Small intestine (tissue), 7 donors: ENCODE data around the gene PRDM1. TPM values are rescaled to one million over a fixed set of nuclear protein-coding genes. Genes with fewer than 3 reads are reported as not detected.

Source experiments
- DNase-seq, 2 donors: peaks; one replicate each; pipeline versions ENCODE4 v3.0.0 to v3.0.0-alpha.2; 2013
- FAIRE-seq: peaks from 2 replicates; lab custom pipeline; 2012; peaks lifted over from hg19 to GRCh38; lab: Jason Lieb, UNC
- H3K27ac ChIP-seq, 3 donors: one replicate each; pipeline ENCODE4 v1.5.1; 2013; ENCODE audit warnings: low read length in 2 of 3, mild to moderate bottlenecking in 2 of 3, control low read depth in 1 of 3, inconsistent platforms in 1 of 3, low read depth in 1 of 3, moderate library complexity in 1 of 3
- H3K27me3 ChIP-seq, 3 donors: one replicate each; pipeline ENCODE4 v1.6.1; 2013; ENCODE audit warnings: low read length in 3 of 3, inconsistent platforms in 1 of 3; ENCODE audit not compliant: control insufficient read depth in 3 of 3, insufficient read depth in 3 of 3
- H3K36me3 ChIP-seq, 3 donors: one replicate each; pipeline ENCODE4 v1.6.1; 2013; ENCODE audit warnings: low read length in 3 of 3, inconsistent platforms in 1 of 3, low read depth in 1 of 3, mild to moderate bottlenecking in 1 of 3, moderate library complexity in 1 of 3; ENCODE audit not compliant: control insufficient read depth in 3 of 3, insufficient read depth in 2 of 3
- H3K4me1 ChIP-seq, 3 donors: one replicate each; pipeline ENCODE4 v1.6.1; 2013; ENCODE audit warnings: low read length in 2 of 3, inconsistent platforms in 1 of 3, low read depth in 1 of 3, mild to moderate bottlenecking in 1 of 3, moderate library complexity in 1 of 3; ENCODE audit not compliant: control insufficient read depth in 3 of 3, insufficient read depth in 2 of 3
- H3K4me3 ChIP-seq, 3 donors: one replicate each; pipeline ENCODE4 v1.5.1; 2013; ENCODE audit warnings: low read length in 3 of 3, control low read depth in 1 of 3, inconsistent platforms in 1 of 3, low read depth in 1 of 3, mild to moderate bottlenecking in 1 of 3, moderate library complexity in 1 of 3
- H3K9me3 ChIP-seq, 2 donors: one replicate each; pipeline ENCODE4 v1.6.1; 2013; ENCODE audit warnings: low read depth in 1 of 2, low read length in 1 of 2; ENCODE audit not compliant: control insufficient read depth in 2 of 2, insufficient read depth in 1 of 2
- WGBS, 3 donors: extraction: QIAGEN DNeasy Blood & Tissue Kit; methylation state at CpG; one replicate each; pipeline ENCODE4 v1.1.7; 2013; 5-methylcytosine and 5-hydroxymethylcytosine counted together
- polyA plus RNA-seq, 4 donors: library from polyadenylated mRNA; stranded (reverse) in 3 of 4; unstranded in 1 of 4; fragments of 200-250 nt in 3 of 4; fragments of 120-200 nt in 1 of 4; gene quantifications; one replicate each; pipeline versions ENCODE4 v1.2.1 to v1.2.3, GENCODE V29; 2013
- donor health status: healthy with polysubstance abuse.
- donor health status: control.
- donor health status: control.
- donor health status: Bipolar disorder and iron deficiency.
- donor health status: healthy.

Gene PRDM1
- polyA plus RNA-seq, 4 donors = 0.67 to 78.6 (median 2.8) TPM

- Histone ChIP-seq H3K27ac (no peak overlapping the region), H3K4me1 (peaks cover 2 to 11% (median 7%) of the 10 kb centered on the region in 3 donors), H3K4me3 (no peak overlapping the region), H3K36me3 (peaks cover 13 to 52% (median 18%) of the 10 kb centered on the region in 3 donors), H3K27me3 (no peaks in the 10 kb centered on the region), H3K9me3 (no peaks in the 10 kb centered on the region)
- 94 to 95% (median 94%) methylated on average over 6 of the region's 6 CpGs for WGBS, 3 donors
- DNase-seq (no peak), FAIRE-seq (no peak)
Observed at GRCh38 chr6:106108129-106108528, 22.0 kb downstream of the PRDM1 start.

GRCh38 chr6:106109029-106109428 lies 22.9 kb downstream of the PRDM1 start:
- Histone ChIP-seq H3K27me3 (no peaks in the 10 kb centered on the region), H3K4me1 (peaks cover 2 to 8% (median 7%) of the 10 kb centered on the region in 3 donors), H3K9me3 (no peaks in the 10 kb centered on the region), H3K36me3 (peaks cover 13 to 44% (median 18%) of the 10 kb centered on the region in 3 donors), H3K27ac (no peak overlapping the region), H3K4me3 (no peak overlapping the region)
- DNase-seq = no peak
- WGBS, 3 donors = 83 to 93% (median 91%) methylated on average over 3 of the region's 3 CpGs
- no peak for FAIRE-seq

GRCh38 chr6:106110164-106110826 lies 24.2 kb downstream of the PRDM1 start:
- Histone ChIP-seq H3K27ac (no peak overlapping the region), H3K4me3 (no peak overlapping the region), H3K9me3 (no peaks in the 10 kb centered on the region), H3K36me3 (peaks cover 4 to 35% (median 17%) of the 10 kb centered on the region in 3 donors), H3K4me1 (peaks cover 2 to 8% (median 7%) of the 10 kb centered on the region in 3 donors), H3K27me3 (no peaks in the 10 kb centered on the region)
- DNase-seq (peak in 1 of 2 donors; percentile 64), FAIRE-seq (no peak)
- WGBS, 3 donors = 56 to 75% (median 71%) methylated on average over 10 of the region's 10 CpGs

GRCh38 chr6:106112433-106112832 lies 26.3 kb downstream of the PRDM1 start:
- DNase-seq = no peak
- Histone ChIP-seq H3K9me3 (no peaks in the 10 kb centered on the region), H3K4me1 (peaks cover 2 to 7% (median 3%) of the 10 kb centered on the region in 3 donors), H3K27ac (no peak overlapping the region), H3K36me3 (peaks cover 0 to 13% (median 3%) of the 10 kb centered on the region in 3 donors), H3K27me3 (no peaks in the 10 kb centered on the region), H3K4me3 (no peak overlapping the region)
- no peak for FAIRE-seq
- 53 to 84% (median 58%) methylated on average over 2 of the region's 2 CpGs for WGBS, 3 donors

- 80 to 89% (median 85%) methylated on average over 10 of the region's 10 CpGs for WGBS, 3 donors
- Histone ChIP-seq H3K27me3 (no peaks in the 10 kb centered on the region), H3K27ac (no peak overlapping the region), H3K4me1 (peaks cover 2 to 7% (median 3%) of the 10 kb centered on the region in 3 donors), H3K36me3 (peaks cover 0 to 9% (median 0%) of the 10 kb centered on the region in 3 donors), H3K4me3 (no peak overlapping the region), H3K9me3 (no peaks in the 10 kb centered on the region)
- no peak for DNase-seq
- FAIRE-seq = no peak
Observed at GRCh38 chr6:106113256-106113959, 27.3 kb downstream of the PRDM1 start.

- FAIRE-seq (no peak), DNase-seq (no peak)
- H3K36me3 ChIP-seq = peaks cover 0 to 9% (median 0%) of the 10 kb centered on the region in 3 donors
- no peaks in the 10 kb centered on the region for H3K9me3 ChIP-seq
- H3K27me3 ChIP-seq = no peaks in the 10 kb centered on the region
- H3K4me1 ChIP-seq = peaks cover 2 to 7% (median 3%) of the 10 kb centered on the region in 3 donors
- no peak overlapping the region for H3K27ac ChIP-seq
- WGBS, 3 donors = 73 to 86% (median 78%) methylated on average over 9 of the region's 9 CpGs
- no peak overlapping the region for H3K4me3 ChIP-seq
Observed at GRCh38 chr6:106114492-106114891, 28.4 kb downstream of the PRDM1 start.

GRCh38 chr6:106115286-106115685 lies 29.1 kb downstream of the PRDM1 start:
- no peak for DNase-seq
- Histone ChIP-seq H3K27me3 (no peaks in the 10 kb centered on the region), H3K4me1 (peaks cover 2 to 7% (median 3%) of the 10 kb centered on the region in 3 donors), H3K9me3 (no peaks in the 10 kb centered on the region), H3K36me3 (peaks cover 0 to 4% (median 0%) of the 10 kb centered on the region in 3 donors), H3K4me3 (no peak overlapping the region), H3K27ac (no peak overlapping the region)
- no peak for FAIRE-seq
- WGBS, 3 donors = 63 to 80% (median 67%) methylated on average over 5 of the region's 5 CpGs

GRCh38 chr6:106116125-106116832 lies 30.1 kb downstream of the PRDM1 start:
- H3K27ac ChIP-seq = no peak overlapping the region
- no peaks in the 10 kb centered on the region for H3K9me3 ChIP-seq
- H3K4me1 ChIP-seq = peaks cover 0 to 6% (median 0%) of the 10 kb centered on the region in 3 donors
- H3K36me3 ChIP-seq = no peaks in the 10 kb centered on the region
- WGBS, 3 donors = 83 to 85% (median 85%) methylated on average over 6 of the region's 6 CpGs
- FAIRE-seq = no peak
- no peaks in the 10 kb centered on the region for H3K27me3 ChIP-seq
- no peak overlapping the region for H3K4me3 ChIP-seq
- no peak for DNase-seq
